CD4-positive, alpha-beta T cell treated with Interleukin-12 subunit alpha and Interleukin-12 subunit beta, for 1 hour (primary cell): ENCODE data around the gene ADCY3.

ENCODE experiments used
- DNase-seq: peaks from one replicate; pipeline ENCODE4 v3.0.0-alpha.2; 2020

ADCY3 gene

GRCh38 chr2:24827321-24828237, 92.5 kb downstream of the ADCY3 start:
- DNase-seq: peak; percentile 80

- DNase-seq: no peak
Observed at GRCh38 chr2:24826773-24827145, 93.3 kb downstream of the ADCY3 start.

GRCh38 chr2:24825883-24826772, 93.9 kb downstream of the ADCY3 start:
- no peak for DNase-seq

GRCh38 chr2:24824966-24825882, 94.8 kb downstream of the ADCY3 start:
- peak; percentile 49 for DNase-seq

GRCh38 chr2:24824071-24824588, 95.9 kb downstream of the ADCY3 start:
- DNase-seq: no peak

GRCh38 chr2:24822049-24822706, 97.9 kb downstream of the ADCY3 start:
- no peak for DNase-seq

- no peak for DNase-seq
Observed at GRCh38 chr2:24821433-24821891, 98.6 kb downstream of the ADCY3 start.

- DNase-seq: no peak
Observed at GRCh38 chr2:24820598-24821432, 99.2 kb downstream of the ADCY3 start.

GRCh38 chr2:24820175-24820513, 99.9 kb downstream of the ADCY3 start:
- DNase-seq: no peak

- DNase-seq: no peak
Observed at GRCh38 chr2:24819442-24820174, 100.4 kb downstream of the ADCY3 start.

GRCh38 chr2:24818721-24819167, 101.3 kb downstream of the ADCY3 start:
- DNase-seq: no peak

GRCh38 chr2:24816884-24817283, 103.2 kb downstream of the ADCY3 start:
- DNase-seq: no peak

- no peak for DNase-seq
Observed at GRCh38 chr2:24816404-24816803, 103.6 kb downstream of the ADCY3 start.

- no peak for DNase-seq
Observed at GRCh38 chr2:24815171-24815570, 104.9 kb downstream of the ADCY3 start.

GRCh38 chr2:24814516-24814915, 105.5 kb downstream of the ADCY3 start:
- no peak for DNase-seq

GRCh38 chr2:24813691-24814137, 106.3 kb downstream of the ADCY3 start:
- no peak for DNase-seq

- no peak for DNase-seq
Observed at GRCh38 chr2:24809316-24810007, 110.6 kb downstream of the ADCY3 start.

- no peak for DNase-seq
Observed at GRCh38 chr2:24806661-24807036, 113.4 kb downstream of the ADCY3 start.
